Measurements from ENCODE around the gene HARS1.
"Not testable (repeated sequence)": the region's sequence is repeated elsewhere in the genome, so short reads cannot be mapped to it uniquely, and the experiment has no call there.

- not testable (repeated sequence) for TF ChIP-seq USF2 (IDR thresholded peaks at IDR 0.05; ENCODE audit: low read depth, low read length); USF2 (CRISPR knock-in tag; IDR thresholded peaks at IDR 0.05; ENCODE audit: borderline replicate concordance); HMG20A (CRISPR knock-in tag; IDR thresholded peaks at IDR 0.05; ENCODE audit: borderline replicate concordance); PHF21A (CRISPR knock-in tag; IDR thresholded peaks at IDR 0.05)
Observed at GRCh38 chr5:140671035-140671434, 20.1 kb downstream of the HARS1 start.
